Kidney tubule cell (primary cell): ENCODE data around the gene SLC30A5.
"Not testable (repeated sequence)": the region's sequence is repeated elsewhere in the genome, so short reads cannot be mapped to it uniquely, and the experiment has no call there.

ENCODE experiments used
- DNase-seq: peaks from one replicate; pipeline ENCODE4 v3.0.0-alpha.2; 2018; ENCODE audit warnings: low spot score

Gene SLC30A5

GRCh38 chr5:69093771-69094482 lies at the start of gene SLC30A5:
Gene SLC30A5 (plus strand): TSS chr5:69094014. CDS start chr5:69094256, 242 bp downstream.
- peak; percentile 99 for DNase-seq

DNA sequence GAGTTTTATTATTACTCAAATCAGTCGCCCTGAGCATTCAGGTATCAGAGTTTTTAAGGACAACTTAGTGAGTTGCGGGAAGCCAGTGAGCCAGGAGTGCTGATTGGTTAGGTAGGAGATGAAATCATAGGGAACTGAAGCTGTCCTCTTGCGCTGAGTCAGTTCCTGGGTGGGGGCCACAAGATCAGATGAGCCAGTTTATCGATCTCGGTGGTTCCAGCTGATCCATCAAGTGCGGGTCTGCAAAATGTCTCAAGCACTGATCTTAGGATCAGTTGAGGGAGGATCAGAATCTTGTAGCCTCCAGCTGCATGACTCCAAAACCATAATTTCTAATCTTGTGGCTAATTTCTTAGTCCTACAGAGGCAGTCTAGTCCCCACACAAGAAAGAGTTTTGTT lies 48.6 kb upstream of the SLC30A5 start:
- DNase-seq, result not testable (repeated sequence)

DNA sequence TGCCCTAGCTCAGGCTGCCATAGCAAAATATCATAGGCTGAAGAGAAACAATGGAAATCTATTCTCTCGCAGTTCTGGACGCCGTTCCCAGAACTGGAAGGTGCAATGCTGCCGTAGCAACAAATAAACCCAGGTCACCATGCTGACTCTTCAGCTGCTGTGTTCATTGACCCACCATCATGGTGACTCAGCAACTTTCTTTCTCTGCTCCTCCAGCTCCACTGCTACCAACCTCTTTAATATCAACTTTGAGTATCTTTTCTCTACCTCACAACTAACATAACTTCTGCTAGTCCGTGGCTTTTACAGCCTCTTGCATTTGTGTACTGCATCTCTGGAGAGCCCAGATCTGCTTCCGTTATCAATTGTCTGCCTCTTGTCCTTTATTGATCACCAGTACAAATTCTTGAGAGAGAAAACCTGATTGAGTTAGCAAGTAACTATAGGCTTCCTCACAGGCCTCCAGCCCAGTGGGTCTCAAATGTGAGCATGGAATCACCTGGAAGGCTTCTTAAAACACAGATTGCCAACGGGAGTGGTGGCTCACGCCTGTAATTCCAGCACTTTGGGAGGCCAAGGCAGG lies 47.3 kb upstream of the SLC30A5 start:
- DNase-seq, result peak; percentile 47

DNA sequence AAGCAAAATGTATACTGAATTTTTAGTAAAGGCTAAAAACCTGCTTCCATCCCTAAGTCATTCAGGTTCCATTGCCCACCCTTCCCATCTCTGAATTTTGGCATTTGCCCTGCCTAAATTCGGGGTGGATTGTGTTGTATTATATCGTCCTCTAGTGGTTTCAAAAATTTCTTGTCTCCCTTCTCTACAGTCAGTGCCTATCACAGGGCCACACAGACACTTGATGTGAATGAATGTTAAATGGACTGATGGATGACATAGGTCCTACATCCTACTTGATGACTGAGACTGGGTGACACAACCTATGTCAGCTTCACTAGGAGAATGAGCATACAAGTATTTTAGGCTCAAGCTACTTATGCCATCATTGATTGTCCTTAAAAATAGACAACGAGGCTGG lies 45.6 kb upstream of the SLC30A5 start:
- DNase-seq, result no peak

DNA sequence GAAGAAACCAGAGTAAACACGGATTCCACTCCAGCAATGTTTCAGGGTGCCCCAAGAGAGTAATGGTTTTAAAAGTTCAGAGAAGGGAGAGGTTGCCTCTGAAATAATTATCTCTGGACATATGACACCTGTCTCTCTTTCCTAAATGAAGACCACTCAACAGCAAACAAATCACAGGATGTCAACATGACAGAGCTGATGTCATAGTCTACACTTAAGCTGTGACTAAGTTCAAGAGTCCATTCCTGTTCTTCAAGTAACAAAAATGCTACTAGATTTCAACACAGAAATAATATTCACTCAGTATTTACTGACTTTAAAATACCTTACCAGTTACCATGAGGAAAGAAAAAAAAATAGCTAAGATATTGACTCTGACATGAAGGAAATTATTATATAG lies 44.7 kb upstream of the SLC30A5 start:
- DNase-seq, result peak; percentile 14

- DNase-seq, result no peak
Measured at GRCh38 chr5:69049796-69050195, 44.0 kb upstream of the SLC30A5 start.

GRCh38 chr5:69050214-69050613 lies 43.6 kb upstream of the SLC30A5 start:
- DNase-seq, result no peak

DNA sequence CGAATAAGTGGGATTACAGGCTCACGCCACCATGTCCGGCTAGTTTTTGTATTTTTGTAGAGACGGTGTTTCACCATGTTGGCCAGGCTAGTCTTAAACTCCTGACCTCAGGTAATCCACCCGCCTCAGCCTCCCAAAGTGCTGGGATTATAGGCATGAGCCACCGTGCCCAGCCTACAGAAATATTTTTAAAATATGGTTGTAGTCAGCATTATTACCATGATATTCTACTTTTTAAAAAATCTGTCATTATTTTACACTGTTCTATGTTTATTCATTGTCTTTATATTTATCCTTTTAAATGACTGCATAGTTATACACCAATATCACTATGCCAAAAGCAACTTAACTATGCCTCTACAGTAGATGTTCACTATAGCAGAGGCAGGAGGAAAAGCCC lies 41.6 kb upstream of the SLC30A5 start:
- DNase-seq, result no peak

- no peak for DNase-seq
Measured at GRCh38 chr5:69074664-69075521, 18.9 kb upstream of the SLC30A5 start.

- no peak for DNase-seq
Measured at GRCh38 chr5:69075522-69076179, 18.2 kb upstream of the SLC30A5 start.

DNA sequence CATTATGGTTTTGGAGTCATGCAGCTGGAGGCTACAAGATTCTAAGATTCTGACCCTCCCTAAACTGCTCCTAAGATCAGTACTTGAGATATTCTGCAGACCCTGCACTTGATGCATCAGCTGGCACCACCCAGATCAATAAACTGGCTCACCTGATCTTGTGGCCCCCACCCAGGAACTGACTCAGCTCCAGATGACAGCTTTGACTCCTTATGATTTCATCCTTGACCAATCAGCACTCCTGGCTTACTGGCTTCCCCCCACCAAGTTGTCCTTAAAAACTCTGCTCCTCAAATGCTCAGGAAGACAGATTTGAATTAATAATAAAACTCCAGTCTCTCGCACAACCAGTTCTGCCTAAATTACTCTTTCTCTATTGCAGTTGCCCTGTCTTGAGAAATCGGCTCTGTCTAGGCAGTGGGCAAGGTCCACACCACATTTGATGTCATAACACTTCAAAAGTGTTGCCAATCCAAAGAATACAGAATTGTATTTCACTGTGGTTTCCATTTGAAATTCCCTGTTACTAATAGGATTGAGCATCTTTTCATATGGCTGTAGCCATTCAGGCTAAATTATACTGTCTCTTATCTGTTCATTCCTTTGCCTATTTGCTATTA lies 14.8 kb upstream of the SLC30A5 start:
- peak; percentile 35 for DNase-seq

DNA sequence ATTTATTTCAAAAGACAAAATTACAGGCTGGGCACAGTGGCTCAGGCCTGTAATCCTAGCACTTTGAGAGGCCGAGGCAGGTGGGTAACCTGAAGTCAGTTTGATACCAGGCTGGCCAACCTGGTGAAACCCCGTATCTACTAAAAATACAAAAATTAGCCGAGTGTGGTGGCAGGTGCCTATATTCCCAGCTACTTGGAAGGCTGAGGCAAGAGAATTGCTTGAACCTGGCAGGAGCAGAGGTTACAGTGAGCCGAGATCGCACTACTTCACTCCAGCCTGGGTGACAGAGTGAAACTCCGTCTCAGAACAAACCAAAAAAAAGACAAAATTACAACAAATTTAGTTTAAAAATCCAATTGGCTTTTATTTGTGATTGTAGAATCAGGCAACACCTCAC lies 14.3 kb upstream of the SLC30A5 start:
- no peak for DNase-seq

DNA sequence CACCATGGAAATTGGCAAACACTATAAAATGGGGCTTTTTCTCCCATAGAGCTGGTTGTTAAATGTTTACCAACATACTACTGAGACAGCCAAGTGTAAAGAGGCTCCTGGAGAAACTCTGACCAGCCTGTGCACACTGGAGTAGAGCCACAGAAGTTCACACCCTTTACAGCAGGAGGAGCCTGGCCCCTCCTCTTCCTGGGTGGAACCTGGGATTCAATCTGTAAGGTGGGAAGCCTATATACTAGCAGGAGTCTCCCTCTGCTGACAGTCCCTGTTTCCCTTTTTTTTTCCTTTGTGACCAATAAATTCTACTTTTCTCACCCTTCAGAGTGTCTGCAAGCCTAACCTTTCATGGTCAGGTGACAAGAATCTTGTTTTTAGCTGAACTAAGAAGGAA lies 10.4 kb upstream of the SLC30A5 start:
- DNase-seq, result peak; percentile 39

DNA sequence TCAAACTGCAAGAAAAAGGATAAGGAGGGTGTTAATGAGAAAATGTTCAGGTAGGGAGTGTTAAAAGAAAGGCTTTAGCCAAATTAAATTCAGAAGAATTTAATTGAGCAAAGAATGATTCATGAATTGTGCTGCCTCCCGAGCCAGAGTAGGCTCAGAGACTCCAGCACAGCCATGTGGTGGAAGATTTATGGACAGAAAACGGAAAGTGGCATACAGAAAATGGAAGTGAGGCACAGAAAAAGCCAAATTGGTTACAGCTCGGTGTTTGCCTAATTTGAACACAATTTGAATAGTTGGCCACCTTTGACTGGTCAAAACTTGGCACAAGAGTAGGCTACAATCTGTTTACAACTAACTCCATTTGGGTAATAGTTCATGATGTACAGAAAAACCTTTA lies 9.6 kb upstream of the SLC30A5 start:
- no peak for DNase-seq

- DNase-seq, result no peak
Measured at GRCh38 chr5:69084903-69085302, 8.9 kb upstream of the SLC30A5 start.

- no peak for DNase-seq
Measured at GRCh38 chr5:69086206-69086605, 7.6 kb upstream of the SLC30A5 start.

DNA sequence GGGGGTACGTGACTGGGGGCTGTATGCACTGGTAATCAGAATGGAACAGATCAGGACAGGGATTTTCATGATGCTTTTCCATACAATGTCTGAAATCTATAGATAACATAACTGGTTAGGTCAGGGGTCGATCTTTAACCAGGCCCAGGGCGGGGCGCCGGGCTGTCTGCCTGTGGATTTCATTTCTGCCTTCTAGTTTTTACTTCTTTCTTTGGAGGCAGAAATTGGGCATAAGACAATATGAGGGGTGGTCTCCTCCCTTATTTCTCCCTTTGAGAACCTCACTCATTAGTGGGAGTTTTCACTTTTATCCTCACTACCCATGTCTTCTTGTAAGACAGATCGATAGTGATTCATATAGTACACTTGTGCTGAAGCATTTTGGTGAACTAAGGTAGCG lies 5.8 kb upstream of the SLC30A5 start:
- not testable (repeated sequence) for DNase-seq

- no peak for DNase-seq
Measured at GRCh38 chr5:69090158-69090557, 3.7 kb upstream of the SLC30A5 start.

DNA sequence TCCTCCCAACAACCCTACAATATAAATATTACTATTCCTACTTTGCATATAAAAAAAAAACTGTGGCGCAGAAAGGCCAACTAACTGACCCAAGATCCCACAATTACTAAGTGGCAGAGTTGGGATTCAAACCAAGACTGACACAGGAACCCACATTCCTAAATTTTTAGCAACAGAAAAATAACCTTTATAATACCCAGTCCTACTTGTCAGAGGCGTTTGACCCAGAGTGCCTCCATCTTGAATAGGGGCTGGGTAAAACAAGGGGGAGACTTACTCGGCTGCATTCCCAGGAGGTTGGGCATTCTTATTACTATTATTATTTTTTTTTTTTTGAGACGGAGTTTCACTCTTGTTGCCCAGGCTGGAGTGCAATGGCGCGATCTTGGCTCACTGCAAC lies 2.0 kb upstream of the SLC30A5 start:
- no peak for DNase-seq

- no peak for DNase-seq
Measured at GRCh38 chr5:69092969-69093368, 845 bp upstream of the SLC30A5 start.

GRCh38 chr5:69099302-69099701 lies 5.5 kb downstream of the SLC30A5 start:
- DNase-seq, result no peak

DNA sequence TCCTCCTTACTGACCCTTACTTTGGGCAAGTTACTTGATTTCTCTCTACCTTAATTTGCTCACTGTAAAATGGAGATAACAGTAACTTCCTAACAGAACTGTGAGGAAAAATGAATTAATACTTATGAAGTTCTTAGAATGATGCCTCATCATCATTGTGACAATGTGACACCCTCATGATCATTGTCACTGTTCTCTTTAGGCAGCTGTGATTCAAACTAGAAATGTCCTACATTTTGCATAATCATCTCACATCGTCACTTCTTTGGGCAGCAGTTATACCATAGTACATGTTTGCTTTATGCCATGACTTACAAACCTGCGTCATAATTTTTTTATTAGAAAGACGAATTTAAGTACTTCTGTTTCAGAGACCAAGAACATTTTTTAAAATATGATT lies 9.7 kb downstream of the SLC30A5 start:
- DNase-seq, result no peak
